DMS53 treated with DMSO at 0.1 percent for 48 hours (cell line): Measurements from ENCODE around the gene ZNF778.

Experiments
- DNase-seq: peaks from one replicate; lab custom pipeline; 2025; ENCODE audit not compliant: unreplicated experiment; lab: John Stamatoyannopoulos, UW

ZNF778 gene

DNA sequence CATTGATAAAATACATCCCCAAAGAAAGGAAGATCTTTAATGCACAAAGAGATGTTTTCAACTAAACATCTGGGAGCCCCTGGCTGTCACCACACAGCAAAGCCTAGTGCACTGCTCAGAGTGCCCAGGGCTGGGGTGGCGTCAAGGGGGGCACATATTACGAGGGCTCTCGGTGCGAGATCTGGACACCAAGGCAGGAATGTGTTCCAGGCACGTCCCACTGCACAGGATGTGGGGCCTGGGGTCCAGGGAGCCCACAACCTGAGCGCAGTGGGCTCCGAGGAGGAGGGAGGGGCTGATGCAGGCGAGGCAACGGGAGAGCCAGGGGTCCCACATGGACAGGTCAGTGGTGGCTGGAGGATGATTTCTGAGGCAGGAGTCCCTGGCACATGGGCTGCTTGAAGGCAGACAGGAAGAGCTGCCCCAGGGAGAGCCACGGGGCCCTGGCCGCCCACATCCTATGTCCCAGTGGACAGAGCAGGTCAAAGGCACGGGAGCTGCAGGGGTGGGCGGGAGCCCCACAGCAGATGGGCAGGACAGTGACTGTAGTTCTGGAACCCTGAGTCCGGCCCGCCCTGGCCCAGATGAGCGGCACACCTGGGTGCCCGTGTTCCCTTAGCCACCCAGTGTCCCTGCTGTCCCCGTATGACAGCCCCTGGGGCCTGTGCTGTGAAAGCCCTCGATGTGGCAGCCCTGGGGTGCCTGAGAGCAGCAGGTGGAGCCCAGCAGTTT, 56.4 kb downstream of the ZNF778 start:
- DNase-seq = no peak

DNA sequence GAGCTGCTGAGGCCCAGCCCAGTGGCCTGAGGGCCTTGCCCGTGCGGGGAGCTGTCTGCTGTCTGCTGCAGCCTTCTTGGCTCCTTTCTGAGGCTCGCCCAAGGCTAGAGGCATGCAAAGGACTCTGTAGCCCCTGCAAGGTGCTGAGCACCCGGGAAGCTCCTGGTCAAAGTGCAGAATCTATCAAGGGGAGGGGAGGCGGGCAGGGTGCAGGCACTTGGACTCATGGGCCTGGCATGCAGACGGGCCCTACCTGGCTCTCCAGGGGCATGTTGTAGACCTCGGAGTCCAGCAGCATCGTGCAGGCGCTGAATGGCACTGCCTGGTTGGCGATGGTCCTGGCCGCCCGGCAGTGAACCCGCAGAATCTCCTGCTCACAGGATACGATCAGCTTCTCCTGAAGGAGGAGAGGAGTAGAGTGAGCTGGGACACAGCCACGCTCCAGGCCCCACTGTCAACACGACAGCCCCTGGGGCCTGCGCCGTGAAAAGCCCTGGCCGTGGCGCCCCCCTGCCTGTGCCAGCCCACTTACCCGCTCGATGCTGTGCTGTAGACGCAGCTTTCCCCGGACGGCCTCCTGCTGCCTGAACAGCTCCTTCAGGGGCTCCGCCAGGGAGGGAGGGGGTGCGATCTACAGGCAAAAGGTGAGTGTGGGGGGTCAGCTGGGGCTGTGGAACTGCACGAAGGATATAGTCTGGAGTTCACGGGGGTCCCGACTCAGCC, 57.2 kb downstream of the ZNF778 start:
- no peak for DNase-seq

DNA sequence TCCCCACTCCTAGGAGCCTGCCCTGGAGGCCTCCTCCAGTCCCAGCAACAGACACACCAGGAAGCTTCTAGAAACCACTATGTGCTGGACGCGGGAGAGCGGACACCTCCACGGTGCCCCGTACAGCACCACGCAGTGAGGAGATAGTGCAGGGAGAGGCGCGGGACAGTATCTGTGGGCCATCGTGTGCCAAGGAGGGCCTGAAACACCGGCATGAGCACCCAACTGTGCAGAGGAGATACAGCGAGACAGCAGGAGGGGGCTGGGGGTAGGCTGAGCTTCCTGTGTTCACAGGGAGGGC, 57.7 kb downstream of the ZNF778 start:
- DNase-seq = no peak

DNA sequence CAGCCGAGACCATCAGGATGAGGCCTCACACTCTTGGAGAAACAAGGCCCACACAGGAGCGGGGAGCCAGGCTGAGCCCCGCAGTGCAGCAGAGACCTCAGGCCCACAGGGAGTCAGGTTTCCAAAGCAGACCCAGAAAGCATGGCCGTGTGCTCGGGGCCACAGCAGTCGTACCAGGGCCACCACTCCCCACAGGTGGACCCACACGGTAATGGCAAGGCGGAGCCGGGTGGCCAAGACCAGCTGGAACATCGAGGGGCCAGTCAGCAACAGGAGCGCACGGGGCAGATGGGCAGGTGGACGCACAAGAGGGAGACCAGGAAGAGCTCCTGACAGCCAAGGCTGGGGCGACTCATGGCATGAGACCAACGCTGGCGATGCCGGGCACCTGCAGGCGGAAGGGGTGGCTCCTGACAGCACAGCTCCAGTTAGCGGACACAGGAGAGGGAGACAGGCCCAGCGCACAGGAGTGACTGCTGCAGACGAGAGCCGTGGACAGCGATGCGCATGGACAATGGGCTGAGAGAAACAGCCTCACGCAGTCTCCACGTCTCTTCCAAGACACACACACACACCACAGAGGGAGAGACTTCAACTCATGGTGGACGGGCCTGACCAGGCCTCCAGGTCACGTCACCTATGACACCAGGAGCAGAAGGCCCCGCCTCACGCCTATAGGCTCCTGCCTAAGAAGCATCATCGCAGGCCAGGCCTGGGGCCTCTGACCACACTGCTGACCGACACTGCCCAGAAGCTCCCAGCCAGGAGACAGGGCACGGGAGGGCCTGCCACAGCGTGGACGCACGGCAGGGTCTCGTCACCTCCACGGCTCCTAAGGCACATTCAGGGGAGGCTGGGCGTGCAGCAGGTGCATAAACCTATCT, 58.6 kb downstream of the ZNF778 start:
- DNase-seq = no peak

DNA sequence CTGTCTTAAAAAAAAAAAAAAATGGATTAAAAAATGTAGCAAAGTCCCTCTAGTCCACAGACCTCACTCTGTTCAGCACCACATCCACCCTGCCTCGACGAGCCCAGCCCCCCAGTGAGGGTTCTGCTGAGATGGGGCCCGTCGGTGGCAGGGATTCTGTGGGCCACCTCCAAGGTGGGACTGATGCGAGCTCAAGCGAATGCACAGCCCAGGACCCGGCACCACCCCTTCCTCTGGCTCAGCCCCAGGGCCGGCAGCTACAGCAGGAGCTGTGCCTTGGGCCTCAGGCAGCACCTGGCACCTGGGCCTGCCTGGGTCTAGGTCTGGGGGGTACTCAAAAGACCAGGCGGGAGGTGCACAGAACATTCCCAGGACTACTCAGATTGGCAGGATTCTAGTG, 59.5 kb downstream of the ZNF778 start:
- no peak for DNase-seq

DNA sequence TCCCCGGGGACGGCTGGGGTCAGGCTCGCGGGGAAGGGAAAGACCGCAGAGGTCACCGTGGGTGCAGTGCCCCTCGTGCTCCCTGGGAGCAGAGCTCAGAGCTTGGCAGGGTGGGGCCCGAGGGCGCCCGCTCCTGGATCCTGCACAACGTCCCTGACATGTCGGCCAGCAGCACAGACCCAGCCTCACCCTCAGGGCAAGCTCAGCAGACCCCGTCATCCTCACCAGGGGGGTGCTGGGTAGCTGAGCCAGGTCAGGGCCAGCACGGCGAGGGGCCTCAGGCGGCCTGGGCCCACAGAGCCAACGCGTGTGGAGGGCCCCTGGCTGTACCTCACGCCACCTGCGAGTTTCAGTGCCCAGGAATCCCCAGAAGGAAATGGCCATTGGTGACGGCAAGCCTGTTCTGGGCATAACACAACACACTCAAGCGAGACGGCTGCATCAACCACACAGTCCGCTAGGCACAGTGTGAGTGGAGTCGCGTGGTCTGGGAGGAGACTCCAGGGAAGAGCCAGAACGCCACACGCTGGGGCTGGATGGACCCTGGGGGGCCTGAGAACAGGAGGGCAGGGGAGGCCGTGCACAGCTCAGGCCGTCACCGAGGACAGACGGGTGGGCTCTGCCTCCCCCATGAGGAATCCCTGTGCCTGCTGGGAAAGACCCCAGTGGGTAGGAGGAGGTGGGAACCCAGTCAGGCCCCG, 60.3 kb downstream of the ZNF778 start:
- no peak for DNase-seq

DNA sequence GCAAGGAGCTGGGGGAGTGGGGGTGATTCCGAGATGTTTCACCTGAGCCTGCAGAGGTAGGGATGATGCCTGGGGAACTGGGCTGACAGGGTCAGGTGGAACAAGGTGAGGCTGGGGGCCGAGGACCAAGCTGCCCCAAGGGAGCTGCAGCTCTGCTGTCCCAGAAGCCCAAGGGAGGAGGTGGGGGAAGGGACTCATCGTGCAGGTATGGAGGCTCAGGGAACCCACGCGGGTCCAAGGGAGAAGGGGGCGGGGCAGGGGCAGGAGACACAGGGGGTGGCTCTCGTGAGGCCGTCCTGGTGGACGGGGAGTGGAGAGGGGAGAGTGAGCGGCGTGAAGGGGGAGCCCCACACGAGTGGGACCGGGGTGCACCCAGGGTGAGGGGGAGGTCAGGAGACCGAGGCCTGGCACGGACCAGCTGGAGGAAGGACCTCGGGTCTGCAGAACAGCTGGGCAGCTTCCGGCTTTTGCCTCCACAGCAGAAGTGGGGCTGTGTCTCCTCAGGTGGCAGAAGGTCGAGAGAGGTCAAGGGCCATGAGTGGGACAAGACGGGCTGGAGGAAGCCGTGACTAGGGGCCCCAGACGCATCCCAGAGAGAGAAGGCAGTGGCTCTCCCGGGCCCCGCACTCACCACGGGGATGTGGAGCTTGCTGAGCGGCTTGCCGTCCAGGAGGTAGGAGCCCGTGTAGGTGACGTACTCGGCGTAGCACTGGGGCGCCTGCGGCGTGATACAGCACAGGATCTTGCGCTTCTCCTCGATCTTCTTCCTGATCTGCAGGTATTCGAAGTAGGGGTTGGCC, 61.1 kb downstream of the ZNF778 start:
- no peak for DNase-seq

DNA sequence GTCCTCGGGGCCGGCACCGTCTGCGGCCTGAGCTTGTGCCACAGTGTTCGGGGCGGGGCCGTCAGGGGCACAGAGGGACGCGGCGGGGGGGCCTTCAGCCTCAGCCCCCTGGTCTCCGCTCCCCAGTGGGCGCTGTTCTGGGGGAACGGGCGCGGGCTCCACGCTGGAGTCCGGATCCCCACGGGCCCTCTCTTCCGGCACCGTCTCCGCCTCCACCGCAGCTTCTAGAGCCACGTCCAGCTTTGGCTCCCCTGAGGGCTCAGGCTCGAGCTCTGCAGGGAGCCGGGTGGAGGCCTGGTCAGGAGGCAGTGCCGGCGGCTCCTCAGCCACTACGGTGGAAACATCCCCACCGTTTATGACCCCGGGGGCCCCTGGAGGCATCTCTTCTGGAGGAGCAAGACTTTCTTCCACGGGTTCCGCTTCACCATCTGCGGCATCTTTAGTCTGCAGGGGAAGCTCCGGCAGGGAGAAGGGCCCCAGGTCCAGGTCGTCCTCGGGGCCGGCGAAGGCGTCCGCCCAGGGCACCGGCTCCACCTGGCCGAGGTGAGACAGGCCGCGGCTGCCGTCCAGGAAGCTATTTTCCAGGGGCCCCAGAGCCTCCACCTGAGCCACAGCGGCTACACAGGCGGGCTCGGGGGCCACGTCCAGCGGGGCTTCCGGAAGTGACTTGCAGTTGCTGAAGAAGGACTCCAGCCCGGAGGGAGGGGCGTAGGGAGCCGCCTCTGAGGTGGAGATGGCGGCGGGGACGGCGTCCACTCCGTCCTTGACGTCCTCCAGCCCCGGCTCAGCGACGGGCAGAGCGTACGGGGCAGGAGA, 62.4 kb downstream of the ZNF778 start:
- no peak for DNase-seq

DNA sequence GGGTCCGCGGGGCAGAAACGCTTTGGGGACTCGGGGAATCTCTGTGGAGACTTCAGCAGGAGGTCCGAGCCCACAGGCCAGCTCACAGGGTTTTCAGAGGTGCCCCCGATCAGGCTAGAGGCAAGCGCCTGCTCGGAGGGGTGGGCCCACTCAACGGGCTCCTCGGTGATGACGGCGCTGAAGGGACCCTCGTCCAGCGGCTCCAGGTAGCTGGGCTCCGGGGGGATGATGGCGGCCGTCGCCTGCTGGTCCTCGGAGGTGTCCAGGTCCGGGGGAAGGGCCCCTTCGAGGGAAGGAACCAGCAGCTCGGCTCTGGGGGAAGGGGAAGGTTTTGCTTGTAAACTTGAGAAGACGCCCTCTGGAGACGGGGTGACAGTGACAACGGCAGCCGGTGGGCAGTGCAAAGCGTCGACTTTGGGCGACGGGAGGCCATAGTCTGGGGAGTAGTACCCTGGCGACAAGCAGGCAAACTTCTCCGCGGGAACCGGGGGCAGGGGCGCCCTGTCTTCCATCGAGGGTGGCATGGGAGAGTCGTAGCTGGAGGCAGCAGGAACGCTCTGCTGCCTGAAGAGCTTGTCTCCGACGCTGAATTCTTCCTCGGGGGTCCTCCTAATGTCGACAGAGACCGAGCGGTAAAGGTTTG, 63.2 kb downstream of the ZNF778 start:
- DNase-seq = no peak

DNA sequence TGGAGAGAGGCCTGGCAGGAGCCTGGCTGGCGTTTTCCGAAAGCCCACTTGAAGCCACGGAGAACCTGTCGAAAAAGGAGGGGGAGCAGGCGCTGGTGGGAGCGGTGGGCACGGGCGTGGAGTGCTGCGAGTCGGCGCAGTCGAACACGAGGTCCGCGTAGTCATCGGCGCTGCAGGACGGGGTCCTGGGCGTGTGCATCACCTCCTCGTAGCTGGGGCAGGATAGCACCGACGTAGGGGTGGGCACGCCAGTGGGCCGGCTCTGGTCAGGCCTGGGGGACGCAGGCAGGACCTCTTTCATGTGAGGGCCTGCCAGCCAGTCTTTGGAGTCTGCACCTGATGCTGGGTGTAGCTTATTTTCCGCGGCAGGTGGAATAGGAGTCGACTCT, 63.7 kb downstream of the ZNF778 start:
- no peak for DNase-seq

DNA sequence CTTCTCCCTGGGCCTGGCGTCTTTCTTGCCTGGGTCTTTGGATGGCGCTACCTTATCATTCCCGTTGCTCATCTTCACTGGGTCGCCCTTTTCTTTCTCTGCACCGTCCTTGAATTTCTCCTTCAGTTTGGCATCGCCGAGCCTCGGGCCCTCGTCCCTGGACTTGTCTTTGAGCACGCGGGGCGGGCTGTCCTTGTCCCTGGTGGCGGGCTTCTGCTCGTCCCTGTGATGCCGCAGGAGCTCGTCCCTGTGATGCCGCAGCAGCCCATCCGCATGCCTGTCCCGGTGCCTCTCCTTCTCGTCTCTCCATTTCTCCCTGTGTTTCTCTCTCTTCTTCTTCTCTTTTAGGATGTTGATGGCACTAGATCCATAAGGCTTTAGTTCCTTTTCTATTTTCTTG, 64.3 kb downstream of the ZNF778 start:
- no peak for DNase-seq

DNA sequence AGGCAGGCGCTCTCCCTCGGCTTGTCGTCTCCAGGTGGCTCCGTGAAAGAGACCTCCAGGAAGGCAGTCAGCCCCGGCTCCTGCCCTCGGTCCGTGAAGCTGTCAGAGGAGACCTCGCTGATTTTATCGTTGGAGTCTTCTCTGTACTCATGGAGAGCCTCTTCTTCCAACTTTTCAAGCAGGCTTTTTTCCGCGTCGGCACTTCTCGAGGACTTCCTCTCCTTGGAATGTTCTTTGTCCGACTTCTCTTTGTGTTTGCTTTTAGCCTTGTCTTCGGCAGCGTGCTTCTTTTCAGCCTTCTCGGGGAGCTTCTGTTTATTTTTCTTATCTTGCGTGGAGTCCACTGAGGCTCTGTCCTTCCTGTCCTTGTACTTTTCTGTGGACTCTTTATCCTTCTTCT, 65.0 kb downstream of the ZNF778 start:
- no peak for DNase-seq

DNA sequence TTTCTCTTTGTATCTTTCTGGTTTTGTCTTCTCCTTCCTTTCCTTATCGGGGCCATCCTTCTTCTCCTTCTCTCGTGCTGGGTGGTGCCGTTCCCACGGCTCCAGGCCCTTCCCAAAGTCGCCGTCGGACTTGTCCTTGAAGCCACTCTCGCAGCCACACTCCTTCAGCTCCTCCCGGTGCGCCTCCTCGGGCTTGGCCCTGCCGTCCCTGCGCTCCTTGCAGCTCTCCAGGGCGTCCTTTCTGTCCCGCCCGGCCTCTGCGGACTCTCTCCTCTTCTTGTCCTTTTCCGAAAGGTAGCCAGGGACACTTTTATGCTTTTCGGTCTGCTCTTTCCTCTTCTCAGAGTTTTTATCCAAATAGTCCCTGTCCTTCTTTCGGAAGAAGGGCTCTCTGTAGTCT, 65.9 kb downstream of the ZNF778 start:
- no peak for DNase-seq

DNA sequence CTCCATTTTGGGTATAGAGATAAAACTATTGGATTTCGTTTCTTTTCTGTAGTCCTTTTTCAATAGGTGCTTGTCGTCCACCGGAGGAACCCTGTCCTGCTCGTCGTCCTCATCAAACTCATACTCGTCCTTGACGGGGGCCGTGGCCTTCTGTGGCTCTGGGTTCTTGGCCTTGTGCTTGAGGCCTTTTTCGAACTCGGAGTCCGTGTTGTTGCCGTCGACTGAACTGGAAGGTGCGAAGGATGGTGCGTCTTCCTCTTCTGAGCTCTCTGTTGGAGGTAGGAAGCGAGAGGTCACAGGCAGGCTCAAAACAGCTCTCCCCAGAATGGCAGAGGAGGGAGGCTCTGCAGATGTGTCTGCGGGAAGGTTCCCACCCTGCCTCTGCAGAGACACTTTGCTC, 67.9 kb downstream of the ZNF778 start:
- no peak for DNase-seq

DNA sequence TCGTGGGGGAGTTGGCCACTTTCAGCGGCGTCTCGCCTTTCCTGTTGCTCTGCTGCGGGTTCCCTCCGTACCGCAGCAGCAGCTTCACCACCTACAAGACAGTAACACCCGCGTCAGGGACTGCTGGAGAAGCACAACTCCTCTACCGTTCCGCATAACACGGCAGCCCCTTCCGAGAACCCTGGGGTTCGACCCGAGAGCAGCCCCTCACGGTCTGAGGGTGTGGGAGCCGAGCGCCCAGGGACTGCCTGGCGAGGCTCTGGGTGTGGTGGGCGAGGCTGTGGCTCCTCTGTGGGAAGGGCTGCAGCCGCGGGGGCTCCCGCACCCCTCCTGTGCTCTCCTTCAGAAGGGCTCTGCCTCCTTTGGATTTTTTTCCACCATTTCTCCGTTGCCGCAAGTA, 68.6 kb downstream of the ZNF778 start:
- no peak for DNase-seq
